Spinal cord (tissue), 10 donors: Measurements from ENCODE around the gene DISP2. TPM values are rescaled to one million over a fixed set of nuclear protein-coding genes. Genes with fewer than 3 reads are reported as not detected.

Experiments
- DNase-seq, 6 donors: peaks; one replicate each; pipeline versions ENCODE4 v3.0.0 to v3.0.0-alpha.2; 2013 to 2015; ENCODE audit warnings: low spot score in 6 of 6, low read depth in 4 of 6
- H3K27ac ChIP-seq: one replicate; pipeline ENCODE4 v1.5.1; 2013; ENCODE audit warnings: low read depth, low read length, control low read depth
- H3K27me3 ChIP-seq: one replicate; pipeline ENCODE4 v1.6.1; 2013; ENCODE audit warnings: low read length; ENCODE audit not compliant: control insufficient read depth, insufficient read depth
- H3K36me3 ChIP-seq: one replicate; pipeline ENCODE4 v1.6.1; 2013; ENCODE audit warnings: low read length; ENCODE audit not compliant: control insufficient read depth, insufficient read depth
- H3K4me1 ChIP-seq: one replicate; pipeline ENCODE4 v1.6.1; 2013; ENCODE audit warnings: low read length; ENCODE audit not compliant: control insufficient read depth, insufficient read depth
- H3K4me3 ChIP-seq: one replicate; pipeline ENCODE4 v1.5.1; 2013; ENCODE audit warnings: low read depth, low read length, control low read depth
- H3K9me3 ChIP-seq: one replicate; pipeline ENCODE4 v1.6.1; 2013; ENCODE audit warnings: low read length; ENCODE audit not compliant: control insufficient read depth, insufficient read depth
- WGBS: methylation state at CpG from one replicate; pipeline ENCODE4 v1.1.5; 2013; ENCODE audit warnings: missing lambda C conversion rate; ENCODE audit not compliant: insufficient coverage; 5-methylcytosine and 5-hydroxymethylcytosine counted together
- polyA plus RNA-seq, 2 donors: library from polyadenylated mRNA; unstranded; fragments of 120-200 nt; gene quantifications; one replicate each; pipeline ENCODE4 v1.2.1, GENCODE V29; 2013; ENCODE audit not compliant: insufficient read length in 2 of 2
- total RNA-seq, 2 donors: library from RNA; depleted of rRNA in 1 of 2; stranded (reverse); fragments of 120-200 nt in 1 of 2; fragments of >200 nt in 1 of 2; gene quantifications; one replicate each; pipeline versions ENCODE4 v1.2.3 to v1.2.4, GENCODE V29; 2013 to 2014
- donor health status: healthy.

The DISP2 gene
- total and polyA plus RNA-seq, 4 donors: 7.8 to 43.8 (median 20.9) TPM

DNA sequence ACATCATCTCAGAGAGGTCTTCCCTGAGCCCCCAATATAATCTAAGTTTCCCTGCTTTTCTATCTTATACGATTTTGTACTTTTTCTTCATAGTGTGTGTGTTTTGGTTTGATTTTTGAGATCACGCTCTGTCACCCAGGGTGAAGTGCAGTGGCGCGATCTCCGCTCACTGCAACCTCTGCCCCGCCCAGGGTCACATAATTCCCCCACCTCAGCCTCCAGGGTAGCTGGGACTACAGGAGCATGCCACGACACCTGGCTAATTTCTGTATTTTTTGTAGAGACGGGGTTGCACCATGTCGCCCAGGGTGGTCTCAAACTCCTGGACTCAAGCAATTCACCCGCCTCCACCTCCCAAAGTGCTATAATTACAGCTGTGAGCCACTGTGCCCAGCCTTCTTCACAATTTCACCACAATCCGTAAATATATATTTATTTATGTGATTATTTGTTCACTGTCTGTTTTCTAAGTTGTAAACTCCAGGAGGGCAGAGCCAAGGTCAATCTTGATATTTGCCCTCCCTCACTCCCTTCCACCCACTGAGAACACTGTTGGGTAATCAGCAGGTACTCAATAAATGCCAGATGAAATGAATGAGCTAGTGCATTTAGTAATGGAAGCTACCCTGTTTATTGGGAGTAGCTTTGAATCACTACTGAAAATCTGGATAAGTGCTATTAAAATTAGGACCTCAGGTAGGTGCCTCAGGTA is 24.0 kb downstream of the DISP2 start:
- H3K27me3 ChIP-seq: no peaks in the 10 kb centered on the region
- peaks cover 12% of the 10 kb centered on the region for H3K4me1 ChIP-seq
- H3K9me3 ChIP-seq: no peaks in the 10 kb centered on the region
- DNase-seq: no peak
- no peak overlapping the region for H3K4me3 ChIP-seq
- WGBS: no CpG with 5 or more reads among the region's 11 CpGs
- no peak overlapping the region for H3K27ac ChIP-seq
- H3K36me3 ChIP-seq: peaks cover 4% of the 10 kb centered on the region

DNA sequence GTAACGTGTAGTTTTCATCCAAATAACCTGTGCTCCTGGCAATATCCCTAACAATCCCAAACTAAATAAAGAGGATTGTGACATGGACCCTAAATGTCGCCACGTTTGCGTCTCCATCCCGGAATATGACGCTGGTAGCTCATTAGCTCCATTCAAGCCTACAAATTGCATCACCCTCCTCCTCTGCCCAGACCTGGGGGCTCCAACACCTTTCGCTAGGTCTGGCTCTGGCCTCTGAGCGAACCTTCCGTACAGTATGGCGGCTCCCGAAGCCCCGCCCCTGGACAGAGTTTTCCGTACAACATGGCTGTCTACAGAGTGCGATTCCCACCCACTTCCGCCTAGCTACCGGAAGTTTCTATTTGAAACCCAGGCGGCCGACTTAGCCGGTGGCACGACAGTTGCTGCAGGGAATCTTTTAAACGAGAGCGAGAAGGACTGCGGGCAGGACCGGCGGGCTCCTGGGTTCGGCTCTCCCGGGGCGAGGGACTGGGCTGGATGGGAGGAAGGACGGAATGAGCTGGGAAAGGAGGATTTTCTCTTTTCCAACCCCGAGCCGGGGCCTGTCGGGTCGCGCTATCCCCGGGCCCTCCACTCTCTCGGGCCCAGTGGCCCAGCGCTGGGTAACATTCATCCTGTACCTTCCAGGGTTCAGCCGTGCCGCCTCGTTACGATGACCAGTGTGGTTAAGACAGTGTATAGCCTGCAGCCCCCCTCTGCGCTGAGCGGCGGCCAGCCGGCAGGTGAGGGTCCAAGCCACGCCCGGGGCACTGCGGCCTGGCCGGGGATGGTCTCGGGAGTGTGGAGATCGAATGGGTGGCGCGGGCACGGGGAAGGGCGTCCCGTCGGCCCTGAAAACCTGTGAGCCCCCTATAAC is 24.8 kb downstream of the DISP2 start, which contains the start of gene KNSTRN:
Gene KNSTRN, plus strand, starts transcription at position 142 of the 877 bp plus-strand sequence. Its CDS starts 115 bp downstream, at position 257.
- Histone ChIP-seq H3K9me3 (no peaks in the 10 kb centered on the region), H3K27ac (no peak within 1 kb of the TSS)

DNA sequence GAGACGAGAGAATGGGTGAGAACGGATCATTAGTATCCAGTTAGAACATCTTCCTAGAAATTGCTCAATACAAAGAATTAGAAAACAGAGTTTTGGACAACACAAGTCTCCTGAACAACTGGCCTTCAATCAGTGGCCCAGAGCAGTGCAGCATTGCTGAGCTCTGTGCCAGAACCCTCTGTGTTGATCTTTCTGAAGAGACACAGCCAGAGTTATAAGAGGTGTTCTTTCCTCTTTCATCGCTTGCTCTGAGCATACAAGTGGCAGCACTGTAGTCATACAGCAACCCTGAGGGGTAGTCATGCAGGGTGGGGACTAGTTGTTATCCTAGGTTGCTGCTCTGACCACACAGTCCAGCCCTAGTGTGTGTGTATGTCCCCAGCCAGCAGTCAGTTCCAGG is 28.5 kb downstream of the DISP2 start:
- DNase-seq: no peak
- H3K36me3 ChIP-seq: peaks cover 31% of the 10 kb centered on the region
- WGBS: 96% methylated on average over 3 of the region's 3 CpGs
- no peak overlapping the region for H3K27ac ChIP-seq
- H3K9me3 ChIP-seq: no peaks in the 10 kb centered on the region
- H3K4me3 ChIP-seq: no peak overlapping the region
- no peaks in the 10 kb centered on the region for H3K27me3 ChIP-seq
- H3K4me1 ChIP-seq: peaks cover 12% of the 10 kb centered on the region

More for the DNA sequence above, 24.8 kb downstream of the DISP2 start, which contains the start of gene KNSTRN:
- peak within 1 kb of the TSS; percentile 93 for H3K4me3 ChIP-seq
- peaks cover 13% of the 10 kb centered on the region for H3K36me3 ChIP-seq
- H3K4me1 ChIP-seq: peaks cover 12% of the 10 kb centered on the region
- no peaks in the 10 kb centered on the region for H3K27me3 ChIP-seq
- 3% methylated on average over 56 of the region's 57 CpGs for WGBS
- peak in 5 of 6 donors; percentile 85 to 98 (median 90) for DNase-seq

DNA sequence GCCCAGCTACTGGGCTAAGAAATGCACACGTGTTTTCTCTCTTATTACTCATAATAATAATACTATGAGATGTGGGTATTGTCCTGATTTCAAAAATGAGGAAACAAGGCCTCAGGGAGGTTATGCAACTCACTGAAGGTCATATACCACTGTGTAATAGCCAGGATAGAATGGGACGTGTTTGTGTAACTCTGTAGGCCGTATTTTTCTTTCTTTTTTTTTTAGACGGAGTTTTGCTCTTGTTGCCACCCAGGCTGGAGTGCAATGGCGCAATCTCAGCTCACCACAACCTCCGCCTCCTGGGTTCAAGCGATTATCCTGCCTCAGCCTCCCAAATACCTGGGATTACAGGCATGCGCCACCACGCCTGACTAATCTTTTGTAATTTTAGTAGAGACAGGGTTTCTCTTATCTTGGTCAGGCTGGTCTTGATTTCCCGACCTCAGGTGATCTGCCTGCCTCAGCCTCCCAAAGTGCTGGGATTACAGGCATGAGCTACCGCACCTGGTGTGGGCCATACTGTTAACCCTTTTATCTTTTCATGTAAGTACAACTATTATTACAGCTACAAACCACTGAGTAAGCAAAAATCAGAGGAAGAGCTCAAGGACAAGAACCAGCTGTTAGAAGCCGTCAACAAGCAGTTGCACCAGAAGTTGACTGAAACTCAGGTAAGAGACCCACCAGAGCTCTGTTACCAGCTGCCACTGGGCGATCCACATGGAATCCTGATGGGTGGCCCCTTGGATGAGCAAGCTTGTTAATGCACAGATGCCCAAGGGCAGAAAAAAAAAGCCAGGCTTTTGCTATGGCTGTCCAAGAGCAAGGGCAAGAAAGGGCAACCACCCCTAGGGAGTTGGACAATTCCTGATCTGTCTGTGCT is 31.2 kb downstream of the DISP2 start:
- Histone ChIP-seq H3K27ac (no peak overlapping the region), H3K36me3 (peaks cover 45% of the 10 kb centered on the region), H3K9me3 (no peaks in the 10 kb centered on the region), H3K4me1 (peaks cover 2% of the 10 kb centered on the region), H3K4me3 (no peak overlapping the region), H3K27me3 (no peaks in the 10 kb centered on the region)
- 97% methylated on average over 6 of the region's 13 CpGs for WGBS
- DNase-seq: no peak

DNA sequence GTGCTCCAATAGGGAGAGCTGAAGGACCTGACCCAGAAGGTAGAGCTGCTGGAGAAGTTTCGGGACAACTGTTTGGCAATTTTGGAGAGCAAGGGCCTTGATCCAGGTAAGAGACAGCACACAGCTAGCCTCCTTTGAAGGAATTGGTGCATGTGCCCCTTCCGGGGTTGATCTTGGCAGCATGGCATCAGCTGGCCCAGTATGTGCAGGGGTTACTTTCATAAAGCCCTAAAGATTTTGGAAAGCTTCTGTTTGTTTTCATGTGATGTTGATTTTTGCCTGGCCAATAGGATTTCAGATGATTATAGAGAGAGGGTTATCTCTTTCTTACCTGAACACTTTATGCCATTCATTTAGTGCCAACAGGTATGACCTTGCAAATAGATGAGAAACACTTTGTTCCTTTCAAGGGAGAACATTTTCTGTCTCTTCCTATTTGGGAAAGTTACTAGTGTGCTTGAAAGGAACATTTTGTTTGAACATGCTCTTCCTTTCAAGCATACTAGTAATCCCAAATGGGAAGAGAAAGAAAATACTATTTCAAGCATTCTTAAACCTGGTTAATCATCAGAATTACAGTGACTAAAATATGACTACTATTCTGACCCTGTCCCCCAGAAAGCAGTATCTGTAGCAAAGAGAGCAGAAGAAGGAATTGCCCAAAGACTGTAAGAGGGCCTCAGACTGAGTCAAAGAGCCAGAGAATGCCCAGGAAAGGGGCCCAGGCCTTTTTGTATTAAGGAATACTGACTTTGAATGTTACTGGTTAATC is 32.0 kb downstream of the DISP2 start:
- no peaks in the 10 kb centered on the region for H3K4me1 ChIP-seq
- peaks cover 52% of the 10 kb centered on the region for H3K36me3 ChIP-seq
- H3K9me3 ChIP-seq: no peaks in the 10 kb centered on the region
- 100% methylated on average over 1 of the region's 2 CpGs for WGBS
- no peak for DNase-seq
- H3K27me3 ChIP-seq: no peaks in the 10 kb centered on the region
- no peak overlapping the region for H3K27ac ChIP-seq
- no peak overlapping the region for H3K4me3 ChIP-seq

DNA sequence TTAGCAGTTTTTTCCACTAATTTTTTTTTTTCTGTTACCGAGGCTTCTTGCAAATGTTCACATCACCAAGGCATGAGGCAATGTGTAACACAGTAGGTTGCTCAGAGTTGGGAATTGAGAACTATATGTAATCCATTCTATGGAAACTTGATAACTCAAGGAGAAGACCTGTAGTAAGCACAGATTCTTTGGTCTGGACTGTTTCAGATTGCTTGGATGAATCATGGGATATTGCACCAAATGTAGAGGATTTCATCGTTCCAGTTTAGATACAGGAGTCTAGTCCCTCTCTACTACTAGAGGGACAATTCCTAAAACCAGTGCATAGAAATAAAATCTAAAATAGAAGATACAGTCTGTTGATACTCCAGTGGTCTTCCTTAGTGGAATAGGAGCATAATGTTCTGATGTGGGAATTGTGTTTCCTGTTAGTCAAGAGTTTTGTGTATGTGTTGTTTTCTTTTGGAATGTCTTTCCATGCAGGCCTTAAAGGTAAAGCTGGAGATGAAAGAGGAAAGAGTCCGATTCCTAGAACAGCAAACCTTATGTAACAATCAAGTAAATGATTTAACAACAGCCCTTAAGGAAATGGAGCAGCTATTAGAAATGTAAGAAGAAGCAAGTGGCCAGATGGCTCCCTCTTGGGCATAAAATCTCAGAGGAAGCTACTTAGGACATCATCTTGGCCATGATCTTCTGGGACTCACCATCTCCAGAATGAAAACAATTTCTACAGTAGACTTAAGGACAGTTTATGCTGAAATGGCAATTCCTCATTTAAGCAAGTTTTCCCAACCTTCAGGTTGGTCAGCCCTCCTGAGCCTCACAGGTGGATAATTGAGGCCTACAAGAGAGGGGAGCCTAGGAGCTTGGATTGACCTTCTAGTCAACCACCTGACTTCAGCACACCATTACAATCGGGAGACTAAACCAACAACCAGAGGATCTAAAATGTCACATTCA is 35.2 kb downstream of the DISP2 start:
- Histone ChIP-seq H3K9me3 (no peaks in the 10 kb centered on the region), H3K4me3 (no peak overlapping the region), H3K27me3 (no peaks in the 10 kb centered on the region), H3K4me1 (no peaks in the 10 kb centered on the region), H3K27ac (no peak overlapping the region), H3K36me3 (peaks cover 37% of the 10 kb centered on the region)
- DNase-seq: no peak
- WGBS: 100% methylated on average over 1 of the region's 4 CpGs

DNA sequence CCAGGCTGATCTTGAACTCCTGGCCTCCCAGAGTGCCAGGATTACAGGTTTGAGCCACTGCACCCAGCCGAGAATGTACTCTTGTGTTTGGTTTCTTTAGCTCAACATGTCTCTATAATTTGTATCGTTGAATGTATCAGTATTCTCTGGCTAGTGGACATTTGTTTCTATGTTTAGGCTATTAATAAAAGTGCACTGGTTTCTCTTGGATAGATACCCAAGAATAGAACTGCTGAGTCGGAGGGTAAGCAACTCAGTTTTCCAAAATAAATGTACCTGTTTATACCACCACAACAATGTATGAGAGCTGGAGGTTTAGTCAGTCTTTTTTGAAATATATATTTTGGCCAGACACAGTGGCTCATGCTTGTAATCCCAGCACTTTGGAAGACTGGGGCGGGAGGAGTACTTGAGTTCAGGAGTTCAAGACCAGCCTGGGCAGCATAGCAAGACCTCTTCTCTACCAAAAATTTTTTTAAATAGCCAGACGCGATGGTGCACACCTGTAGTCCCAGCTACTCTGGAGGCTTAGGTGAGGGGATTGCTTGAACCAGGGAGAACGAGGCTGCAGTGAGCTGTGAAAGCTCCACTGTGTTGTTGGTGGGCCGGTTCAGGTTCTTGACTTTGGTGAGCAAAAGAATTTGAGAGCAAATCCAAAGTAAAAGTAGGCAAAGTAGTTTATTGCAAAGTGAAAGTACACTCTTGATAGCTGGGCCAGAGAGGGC is 39.8 kb downstream of the DISP2 start:
- no peak for DNase-seq
- H3K27ac ChIP-seq: no peak overlapping the region
- no peaks in the 10 kb centered on the region for H3K4me1 ChIP-seq
- H3K4me3 ChIP-seq: no peak overlapping the region
- WGBS: 79% methylated on average over 2 of the region's 8 CpGs
- no peaks in the 10 kb centered on the region for H3K27me3 ChIP-seq
- H3K36me3 ChIP-seq: peaks cover 14% of the 10 kb centered on the region
- H3K9me3 ChIP-seq: no peaks in the 10 kb centered on the region

DNA sequence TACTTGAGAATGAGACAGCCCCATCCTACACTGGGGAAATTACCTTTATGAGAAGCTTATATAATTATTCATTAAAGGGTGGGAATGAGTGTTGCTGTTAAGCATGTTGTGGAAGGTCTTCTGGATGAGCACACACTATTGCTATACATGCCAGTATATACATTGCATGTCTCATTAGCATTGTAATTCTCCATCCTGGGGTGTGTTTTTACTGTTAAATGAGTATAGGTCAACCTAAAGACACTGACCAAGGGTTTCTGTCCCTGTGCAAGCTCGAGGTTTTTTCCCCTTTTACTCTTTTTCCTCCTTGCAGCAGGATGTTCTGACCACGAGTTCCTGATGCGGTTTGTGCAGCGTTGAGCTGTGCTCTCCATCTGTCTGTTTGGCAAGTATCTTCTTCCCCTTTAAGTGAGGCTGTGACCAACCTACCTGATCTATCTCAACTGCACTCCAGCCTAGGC is 40.4 kb downstream of the DISP2 start:
- H3K4me3 ChIP-seq: no peak overlapping the region
- WGBS: 60% methylated on average over 1 of the region's 4 CpGs
- no peak overlapping the region for H3K27ac ChIP-seq
- no peaks in the 10 kb centered on the region for H3K9me3 ChIP-seq
- peaks cover 12% of the 10 kb centered on the region for H3K36me3 ChIP-seq
- H3K4me1 ChIP-seq: no peaks in the 10 kb centered on the region
- DNase-seq: no peak
- H3K27me3 ChIP-seq: no peaks in the 10 kb centered on the region
